IMR-90 (cell line): ENCODE data around the gene RLN3.

Source experiments
- CEBPB ChIP-seq: IDR thresholded peaks from 2 replicates; pipeline ENCODE4 v1.6.1; 2012; ENCODE audit warnings: low read depth, low read length, improper control_type of control experiment
- CHD1 ChIP-seq: IDR thresholded peaks from 2 replicates; pipeline ENCODE4 v1.6.1; 2012; ENCODE audit warnings: low read depth, low read length, improper control_type of control experiment
- CTCF ChIP-seq: conservative IDR thresholded peaks from 2 replicates; pipeline ENCODE4 v1.5.1; 2012; ENCODE audit warnings: mild to moderate bottlenecking, low read depth, low read length, improper control_type of control experiment
- ELK1 ChIP-seq: fragments of 150-350 bp; IDR thresholded peaks from 2 replicates; pipeline ENCODE4 v1.6.1; 2016; ENCODE audit warnings: low read depth, mild to moderate bottlenecking, low read length, moderate library complexity, borderline replicate concordance
- FOS ChIP-seq: fragments of 150-350 bp; IDR thresholded peaks from 2 replicates; pipeline ENCODE4 v1.6.1; 2016; ENCODE audit warnings: low read depth, low read length
- MAFK ChIP-seq: IDR thresholded peaks from 2 replicates; pipeline ENCODE4 v1.6.1; 2012; ENCODE audit warnings: low read depth, low read length, improper control_type of control experiment
- MAZ ChIP-seq: IDR thresholded peaks from 2 replicates; pipeline ENCODE4 v1.6.1; 2012; ENCODE audit warnings: low read depth, mild to moderate bottlenecking, low read length, improper control_type of control experiment, moderate library complexity, borderline replicate concordance
- MXI1 ChIP-seq: IDR thresholded peaks from 2 replicates; pipeline ENCODE4 v1.6.1; 2012; ENCODE audit warnings: low read depth, mild to moderate bottlenecking, low read length, moderate library complexity, borderline replicate concordance
- POLR2A ChIP-seq: IDR thresholded peaks from 2 replicates; pipeline ENCODE4 v1.6.1; 2012; ENCODE audit warnings: mild to moderate bottlenecking, low read depth, low read length
- RAD21 ChIP-seq: IDR thresholded peaks from 2 replicates; pipeline ENCODE4 v1.6.1; 2012; ENCODE audit warnings: low read length, improper control_type of control experiment
- RCOR1 ChIP-seq: IDR thresholded peaks from 2 replicates; pipeline ENCODE4 v1.6.1; 2012; ENCODE audit warnings: mild to moderate bottlenecking, low read length, improper control_type of control experiment; ENCODE audit not compliant: insufficient replicate concordance
- SMC3 ChIP-seq: fragments of 150-350 bp; IDR thresholded peaks from 2 replicates; pipeline ENCODE4 v1.6.1; 2016; ENCODE audit warnings: low read depth, mild to moderate bottlenecking, antibody characterized with exemption, low read length, moderate library complexity

GRCh38 chr19:13999085-13999484 lies 28.9 kb upstream of the RLN3 start:
- TF ChIP-seq POLR2A: no peak
- TF ChIP-seq CTCF: no peak
- no peak for TF ChIP-seq MAFK
- no peak for TF ChIP-seq RAD21
- TF ChIP-seq ELK1: no peak
- no peak for TF ChIP-seq CEBPB
- no peak for TF ChIP-seq CHD1
- no peak for TF ChIP-seq MAZ
- no peak for TF ChIP-seq SMC3
- TF ChIP-seq MXI1: no peak
- TF ChIP-seq RCOR1: no peak
- TF ChIP-seq FOS: no peak
